SK-N-SH (cell line): ENCODE data around the gene CD81. TPM values are rescaled to one million over a fixed set of nuclear protein-coding genes. Genes with fewer than 3 reads are reported as not detected.

Source experiments
- CTCF ChIA-PET: fragments of 300-600, 350-600 bp; formaldehyde crosslinking; extraction: SDS; loops from one replicate; lab custom pipeline; 2021; lab: Yijun Ruan, JAX
- POLR2A ChIA-PET: fragments of 350-600 bp; sonication (Branson Sonifier 250); formaldehyde crosslinking; extraction: SDS; loops from one replicate; lab custom pipeline; 2020; ENCODE audit warnings: antibody characterized with exemption, inconsistent platforms; lab: Yijun Ruan, JAX
- DNase-seq: peaks from one replicate; pipeline ENCODE4 v3.0.0; 2012
- H2AFZ ChIP-seq: fragments of 200-600 bp; sonication (generic); 2 replicates; pipeline ENCODE4 v1.8.1; 2016; ENCODE audit warnings: antibody characterized with exemption, mild to moderate bottlenecking, low read depth
- H3F3A ChIP-seq: fragments of 200-600 bp; sonication (generic); replicated peaks from 2 replicates; pipeline ENCODE3; 2016; ENCODE audit warnings: antibody characterized with exemption, mild to moderate bottlenecking; ENCODE audit not compliant: insufficient read depth
- H3K27ac ChIP-seq, 2 experiments: fragments of 200-500 bp in 1 of 2; fragments of 200-600 bp in 1 of 2; sonication (Bioruptor generic) in 1 of 2; sonication (generic), shearing (Covaris generic) in 1 of 2; 2 replicates each; pipeline versions ENCODE4 v1.5.1 to v1.6.1; 2014 to 2016; ENCODE audit warnings: low read depth in 2 of 2, inconsistent platforms in 1 of 2, low read length in 1 of 2, mild to moderate bottlenecking in 1 of 2, mixed read lengths in 1 of 2
- H3K27me3 ChIP-seq: fragments of 200-600 bp; sonication (generic), shearing (Covaris generic); 2 replicates; pipeline ENCODE4 v1.6.1; 2016; ENCODE audit warnings: mixed run types; ENCODE audit not compliant: insufficient read depth
- H3K36me3 ChIP-seq, 2 experiments: fragments of 200-500 bp in 1 of 2; fragments of 200-600 bp in 1 of 2; sonication (Bioruptor generic) in 1 of 2; sonication (generic) in 1 of 2; replicated peaks in 1 of 2; 2 replicates each; pipeline versions ENCODE3 to v1.5.1; 2014 to 2016; ENCODE audit warnings: low read length in 1 of 2, mild to moderate bottlenecking in 1 of 2; ENCODE audit not compliant: insufficient read depth in 2 of 2, control insufficient read depth in 1 of 2
- H3K4me1 ChIP-seq, 2 experiments: fragments of 200-500 bp in 1 of 2; fragments of 200-600 bp in 1 of 2; sonication (Bioruptor generic) in 1 of 2; sonication (generic), shearing (Covaris generic) in 1 of 2; 2 replicates each; pipeline versions ENCODE4 v1.5.1 to v1.6.1; 2014 to 2016; ENCODE audit warnings: low read depth in 1 of 2, low read length in 1 of 2, mixed run types in 1 of 2; ENCODE audit not compliant: insufficient read depth in 2 of 2, control insufficient read depth in 1 of 2
- H3K4me2 ChIP-seq: fragments of 200-600 bp; sonication (generic), shearing (Covaris generic); 2 replicates; pipeline ENCODE4 v1.6.1; 2017; ENCODE audit warnings: mixed run types
- H3K4me3 ChIP-seq, 2 experiments: fragments of 200-500 bp in 1 of 2; fragments of 200-600 bp in 1 of 2; sonication (Bioruptor generic) in 1 of 2; sonication (generic), shearing (Covaris generic) in 1 of 2; 2 replicates each; pipeline versions ENCODE4 v1.5.1 to v1.8.1; 2014 to 2016; ENCODE audit warnings: low read depth in 2 of 2, inconsistent platforms in 1 of 2, low read length in 1 of 2, mild to moderate bottlenecking in 1 of 2, mixed read lengths in 1 of 2, moderate library complexity in 1 of 2
- H3K79me2 ChIP-seq: fragments of 200-600 bp; sonication (generic); 2 replicates; pipeline ENCODE4 v1.8.1; 2017; ENCODE audit warnings: mild to moderate bottlenecking; ENCODE audit not compliant: insufficient read depth
- H3K9ac ChIP-seq: fragments of 200-600 bp; sonication (generic); 2 replicates; pipeline ENCODE4 v1.6.1; 2017; ENCODE audit warnings: mixed run types
- H3K9me2 ChIP-seq: fragments of 200-600 bp; sonication (generic); 2 replicates; pipeline ENCODE4 v1.6.1; 2017; ENCODE audit warnings: mixed run types
- H3K9me3 ChIP-seq: fragments of 200-600 bp; sonication (generic); 2 replicates; pipeline ENCODE4 v1.6.1; 2017; ENCODE audit warnings: mixed run types, mild to moderate bottlenecking, moderate library complexity
- H4K20me1 ChIP-seq: fragments of 200-600 bp; sonication (generic); 2 replicates; pipeline ENCODE4 v1.6.1; 2017; ENCODE audit warnings: mild to moderate bottlenecking, mixed run types; ENCODE audit not compliant: insufficient read depth
- ELF1 ChIP-seq: IDR thresholded peaks from 2 replicates; pipeline ENCODE4 v1.4.0; 2012
- EZH2phosphoT487 ChIP-seq: fragments of 200-600 bp; sonication (generic); IDR thresholded peaks from 2 replicates; pipeline ENCODE4 v1.6.1; 2017; ENCODE audit warnings: low read depth, mixed run types, mild to moderate bottlenecking, antibody characterized with exemption, moderate library complexity, borderline replicate concordance
- FOXJ3 ChIP-seq: sonication (generic); formaldehyde crosslinking; IDR thresholded peaks from 2 replicates; pipeline ENCODE4 v1.5.1; 2020; ENCODE audit warnings: mild to moderate bottlenecking, missing genetic modification reagents
- FOXM1 ChIP-seq: IDR thresholded peaks from 2 replicates; pipeline ENCODE4 v1.4.0; 2012; ENCODE audit warnings: low read depth, mild to moderate bottlenecking
- GATA2 ChIP-seq: sonication (generic); formaldehyde crosslinking; IDR thresholded peaks from 2 replicates; pipeline ENCODE4 v1.5.0; 2020; ENCODE audit warnings: mild to moderate bottlenecking, missing genetic modification reagents
- MXI1 ChIP-seq: IDR thresholded peaks from 2 replicates; pipeline ENCODE4 v1.6.1; 2012; ENCODE audit warnings: mild to moderate bottlenecking, low read depth, low read length, improper control_type of control experiment
- NRF1 ChIP-seq: IDR thresholded peaks from 2 replicates; pipeline ENCODE4 v1.6.1; 2012; ENCODE audit warnings: low read depth, mild to moderate bottlenecking, low read length
- RAD21 ChIP-seq: IDR thresholded peaks from 2 replicates; pipeline ENCODE4 v1.6.1; 2012; ENCODE audit warnings: mild to moderate bottlenecking, low read length
- RXRA ChIP-seq: IDR thresholded peaks from 2 replicates; pipeline ENCODE4 v1.4.0; 2012; ENCODE audit warnings: low read depth, mild to moderate bottlenecking, borderline replicate concordance
- SIN3A ChIP-seq: IDR thresholded peaks from 2 replicates; pipeline ENCODE4 v1.6.1; 2012; ENCODE audit warnings: low read depth, mild to moderate bottlenecking, low read length, moderate library complexity, borderline replicate concordance
- TCF12 ChIP-seq: IDR thresholded peaks from 2 replicates; pipeline ENCODE4 v1.4.0; 2012
- ZBTB33 ChIP-seq: IDR thresholded peaks from 2 replicates; pipeline ENCODE4 v1.4.0; 2012; ENCODE audit warnings: low read depth, borderline replicate concordance
- WGBS: methylation state at CpG from one replicate; pipeline ENCODE4 v1.1.6; 2017; ENCODE audit warnings: low lambda C conversion rate; 5-methylcytosine and 5-hydroxymethylcytosine counted together
- polyA plus RNA-seq, 3 experiments: library from polyadenylated mRNA; depleted of rRNA; stranded (reverse); fragments of >200 nt; gene quantifications; 2 replicates each; pipeline ENCODE4 v1.2.3, GENCODE V29; 2012
- TF ChIP-seq, protein P1 (sequence below): IDR thresholded peaks from 2 replicates; pipeline ENCODE4 v1.4.0; 2012; ENCODE audit warnings: low read depth
- TF ChIP-seq, protein P2 (sequence below): fragments of 200-600 bp; sonication (generic); IDR thresholded peaks from 2 replicates; pipeline ENCODE4 v1.6.1; 2017; ENCODE audit warnings: antibody characterized with exemption, mild to moderate bottlenecking, moderate library complexity
- TF ChIP-seq, protein P3 (sequence below): fragments of 150-350 bp; IDR thresholded peaks from 2 replicates; pipeline ENCODE4 v1.6.1; 2016; ENCODE audit warnings: mild to moderate bottlenecking, low read depth, low read length
- TF ChIP-seq, protein P4 (sequence below): IDR thresholded peaks from 2 replicates; pipeline ENCODE4; 2012
- TF ChIP-seq, protein P5 (sequence below): IDR thresholded peaks from 2 replicates; pipeline ENCODE4 v1.6.1; 2012; ENCODE audit warnings: mild to moderate bottlenecking, low read depth, low read length, moderate library complexity
- TF ChIP-seq, protein P6 (sequence below): IDR thresholded peaks from 2 replicates; pipeline ENCODE4 v1.4.0; 2012; ENCODE audit warnings: low read depth, borderline replicate concordance
- TF ChIP-seq, protein P7 (sequence below): fragments of 150-350 bp; IDR thresholded peaks from 2 replicates; pipeline ENCODE4 v1.6.1; 2017; ENCODE audit warnings: antibody characterized with exemption, low read length, low read depth, borderline replicate concordance

The CD81 gene
- polyA plus RNA-seq, 1 of the 3 experiments (the other 2 are of a cell fraction) = 517 TPM

DNA sequence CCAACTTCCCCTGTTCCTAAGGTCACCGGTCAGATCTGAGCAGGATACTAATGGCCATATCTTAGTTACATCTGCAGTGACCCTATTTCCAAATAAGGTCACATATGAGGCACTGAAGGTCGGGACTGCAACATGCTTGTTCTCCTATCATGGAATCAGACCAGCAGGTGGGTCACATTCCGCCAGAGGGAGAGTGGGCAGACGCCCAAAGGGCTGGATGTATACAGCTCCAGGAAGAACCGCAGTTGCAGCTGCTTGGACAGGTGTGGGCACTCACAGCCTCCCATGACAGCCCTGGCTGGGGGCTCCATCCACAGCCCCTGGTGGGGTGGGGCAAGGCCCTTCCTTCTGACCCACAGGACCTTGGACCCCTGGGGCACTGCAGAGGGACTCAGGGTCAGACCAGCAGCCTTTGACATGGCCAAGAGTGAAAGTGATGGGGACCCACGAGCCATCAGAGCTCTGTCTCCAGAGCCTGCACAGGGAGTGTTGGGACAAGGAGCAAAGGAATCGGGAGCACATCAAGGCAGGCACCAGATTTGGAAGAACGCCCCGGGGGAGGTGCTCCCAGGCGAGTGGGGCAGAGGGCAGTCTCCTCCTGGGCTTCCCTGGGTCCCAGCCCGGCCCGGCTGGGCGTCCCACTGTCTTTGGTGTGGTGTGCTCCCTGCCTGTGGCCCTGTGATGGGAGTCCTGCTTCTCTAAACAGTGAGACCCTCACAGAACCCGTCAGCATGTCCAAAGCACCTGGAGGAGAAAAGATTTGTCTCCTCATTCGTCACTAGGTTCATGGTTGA, 13.3 kb upstream of the CD81 start:
- TF ChIP-seq, protein P1, sequence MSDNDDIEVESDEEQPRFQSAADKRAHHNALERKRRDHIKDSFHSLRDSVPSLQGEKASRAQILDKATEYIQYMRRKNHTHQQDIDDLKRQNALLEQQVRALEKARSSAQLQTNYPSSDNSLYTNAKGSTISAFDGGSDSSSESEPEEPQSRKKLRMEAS = no peak
- TF ChIP-seq, protein P2, sequence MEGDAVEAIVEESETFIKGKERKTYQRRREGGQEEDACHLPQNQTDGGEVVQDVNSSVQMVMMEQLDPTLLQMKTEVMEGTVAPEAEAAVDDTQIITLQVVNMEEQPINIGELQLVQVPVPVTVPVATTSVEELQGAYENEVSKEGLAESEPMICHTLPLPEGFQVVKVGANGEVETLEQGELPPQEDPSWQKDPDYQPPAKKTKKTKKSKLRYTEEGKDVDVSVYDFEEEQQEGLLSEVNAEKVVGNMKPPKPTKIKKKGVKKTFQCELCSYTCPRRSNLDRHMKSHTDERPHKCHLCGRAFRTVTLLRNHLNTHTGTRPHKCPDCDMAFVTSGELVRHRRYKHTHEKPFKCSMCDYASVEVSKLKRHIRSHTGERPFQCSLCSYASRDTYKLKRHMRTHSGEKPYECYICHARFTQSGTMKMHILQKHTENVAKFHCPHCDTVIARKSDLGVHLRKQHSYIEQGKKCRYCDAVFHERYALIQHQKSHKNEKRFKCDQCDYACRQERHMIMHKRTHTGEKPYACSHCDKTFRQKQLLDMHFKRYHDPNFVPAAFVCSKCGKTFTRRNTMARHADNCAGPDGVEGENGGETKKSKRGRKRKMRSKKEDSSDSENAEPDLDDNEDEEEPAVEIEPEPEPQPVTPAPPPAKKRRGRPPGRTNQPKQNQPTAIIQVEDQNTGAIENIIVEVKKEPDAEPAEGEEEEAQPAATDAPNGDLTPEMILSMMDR = no peak
- TF ChIP-seq FOXJ3 (CRISPR knock-in tag) (no peak), SIN3A (no peak), EZH2phosphoT487 (no peak), RAD21 (no peak), NRF1 (no peak), MXI1 (no peak), GATA2 (CRISPR knock-in tag) (no peak), TCF12 (no peak), FOXM1 (no peak), ELF1 (no peak), ZBTB33 (no peak), RXRA (no peak)
- TF ChIP-seq, protein P3, sequence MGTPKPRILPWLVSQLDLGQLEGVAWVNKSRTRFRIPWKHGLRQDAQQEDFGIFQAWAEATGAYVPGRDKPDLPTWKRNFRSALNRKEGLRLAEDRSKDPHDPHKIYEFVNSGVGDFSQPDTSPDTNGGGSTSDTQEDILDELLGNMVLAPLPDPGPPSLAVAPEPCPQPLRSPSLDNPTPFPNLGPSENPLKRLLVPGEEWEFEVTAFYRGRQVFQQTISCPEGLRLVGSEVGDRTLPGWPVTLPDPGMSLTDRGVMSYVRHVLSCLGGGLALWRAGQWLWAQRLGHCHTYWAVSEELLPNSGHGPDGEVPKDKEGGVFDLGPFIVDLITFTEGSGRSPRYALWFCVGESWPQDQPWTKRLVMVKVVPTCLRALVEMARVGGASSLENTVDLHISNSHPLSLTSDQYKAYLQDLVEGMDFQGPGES = no peak
- TF ChIP-seq, protein P4, sequence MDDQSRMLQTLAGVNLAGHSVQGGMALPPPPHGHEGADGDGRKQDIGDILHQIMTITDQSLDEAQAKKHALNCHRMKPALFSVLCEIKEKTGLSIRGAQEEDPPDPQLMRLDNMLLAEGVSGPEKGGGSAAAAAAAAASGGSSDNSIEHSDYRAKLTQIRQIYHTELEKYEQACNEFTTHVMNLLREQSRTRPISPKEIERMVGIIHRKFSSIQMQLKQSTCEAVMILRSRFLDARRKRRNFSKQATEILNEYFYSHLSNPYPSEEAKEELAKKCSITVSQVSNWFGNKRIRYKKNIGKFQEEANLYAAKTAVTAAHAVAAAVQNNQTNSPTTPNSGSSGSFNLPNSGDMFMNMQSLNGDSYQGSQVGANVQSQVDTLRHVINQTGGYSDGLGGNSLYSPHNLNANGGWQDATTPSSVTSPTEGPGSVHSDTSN = no peak
- TF ChIP-seq, protein P5, sequence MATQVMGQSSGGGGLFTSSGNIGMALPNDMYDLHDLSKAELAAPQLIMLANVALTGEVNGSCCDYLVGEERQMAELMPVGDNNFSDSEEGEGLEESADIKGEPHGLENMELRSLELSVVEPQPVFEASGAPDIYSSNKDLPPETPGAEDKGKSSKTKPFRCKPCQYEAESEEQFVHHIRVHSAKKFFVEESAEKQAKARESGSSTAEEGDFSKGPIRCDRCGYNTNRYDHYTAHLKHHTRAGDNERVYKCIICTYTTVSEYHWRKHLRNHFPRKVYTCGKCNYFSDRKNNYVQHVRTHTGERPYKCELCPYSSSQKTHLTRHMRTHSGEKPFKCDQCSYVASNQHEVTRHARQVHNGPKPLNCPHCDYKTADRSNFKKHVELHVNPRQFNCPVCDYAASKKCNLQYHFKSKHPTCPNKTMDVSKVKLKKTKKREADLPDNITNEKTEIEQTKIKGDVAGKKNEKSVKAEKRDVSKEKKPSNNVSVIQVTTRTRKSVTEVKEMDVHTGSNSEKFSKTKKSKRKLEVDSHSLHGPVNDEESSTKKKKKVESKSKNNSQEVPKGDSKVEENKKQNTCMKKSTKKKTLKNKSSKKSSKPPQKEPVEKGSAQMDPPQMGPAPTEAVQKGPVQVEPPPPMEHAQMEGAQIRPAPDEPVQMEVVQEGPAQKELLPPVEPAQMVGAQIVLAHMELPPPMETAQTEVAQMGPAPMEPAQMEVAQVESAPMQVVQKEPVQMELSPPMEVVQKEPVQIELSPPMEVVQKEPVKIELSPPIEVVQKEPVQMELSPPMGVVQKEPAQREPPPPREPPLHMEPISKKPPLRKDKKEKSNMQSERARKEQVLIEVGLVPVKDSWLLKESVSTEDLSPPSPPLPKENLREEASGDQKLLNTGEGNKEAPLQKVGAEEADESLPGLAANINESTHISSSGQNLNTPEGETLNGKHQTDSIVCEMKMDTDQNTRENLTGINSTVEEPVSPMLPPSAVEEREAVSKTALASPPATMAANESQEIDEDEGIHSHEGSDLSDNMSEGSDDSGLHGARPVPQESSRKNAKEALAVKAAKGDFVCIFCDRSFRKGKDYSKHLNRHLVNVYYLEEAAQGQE = no peak
- TF ChIP-seq, protein P6, sequence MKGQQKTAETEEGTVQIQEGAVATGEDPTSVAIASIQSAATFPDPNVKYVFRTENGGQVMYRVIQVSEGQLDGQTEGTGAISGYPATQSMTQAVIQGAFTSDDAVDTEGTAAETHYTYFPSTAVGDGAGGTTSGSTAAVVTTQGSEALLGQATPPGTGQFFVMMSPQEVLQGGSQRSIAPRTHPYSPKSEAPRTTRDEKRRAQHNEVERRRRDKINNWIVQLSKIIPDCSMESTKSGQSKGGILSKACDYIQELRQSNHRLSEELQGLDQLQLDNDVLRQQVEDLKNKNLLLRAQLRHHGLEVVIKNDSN = no peak
- TF ChIP-seq, protein P7, sequence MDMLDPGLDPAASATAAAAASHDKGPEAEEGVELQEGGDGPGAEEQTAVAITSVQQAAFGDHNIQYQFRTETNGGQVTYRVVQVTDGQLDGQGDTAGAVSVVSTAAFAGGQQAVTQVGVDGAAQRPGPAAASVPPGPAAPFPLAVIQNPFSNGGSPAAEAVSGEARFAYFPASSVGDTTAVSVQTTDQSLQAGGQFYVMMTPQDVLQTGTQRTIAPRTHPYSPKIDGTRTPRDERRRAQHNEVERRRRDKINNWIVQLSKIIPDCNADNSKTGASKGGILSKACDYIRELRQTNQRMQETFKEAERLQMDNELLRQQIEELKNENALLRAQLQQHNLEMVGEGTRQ = no peak
- TF ChIP-seq, all 33 proteins: peak for 0
- H3F3A ChIP-seq = no peaks in the 10 kb centered on the region
- no peak overlapping the region for H3K9ac ChIP-seq
- no peak for DNase-seq
- H3K79me2 ChIP-seq = no peaks in the 10 kb centered on the region
- H4K20me1 ChIP-seq = no peaks in the 10 kb centered on the region
- H3K4me2 ChIP-seq = no peak overlapping the region
- WGBS = 56% methylated on average over 7 of the region's 15 CpGs
- H3K36me3 ChIP-seq = no peaks in the 10 kb centered on the region
- no peak overlapping the region for H3K4me3 ChIP-seq
- no peaks in the 10 kb centered on the region for H3K9me2 ChIP-seq
- H3K9me3 ChIP-seq = no peaks in the 10 kb centered on the region
- H3K27me3 ChIP-seq = no peaks in the 10 kb centered on the region
- no peak overlapping the region for H2AFZ ChIP-seq
- CTCF ChIA-PET = no interaction called here
- no peak overlapping the region for H3K27ac ChIP-seq
- POLR2A ChIA-PET = interaction anchor here (1.2 kb wide), 1 partner anchor 13 kb away, joined by 4 read pairs; no protein-coding TSS in a partner anchor
- H3K4me1 ChIP-seq = peaks cover 0 to 6% of the 10 kb centered on the region in 2 experiments; a peak in 1 of 4 replicates
